H1 (cell line): Measurements from ENCODE around the gene PLEKHG3. TPM values are rescaled to one million over a fixed set of nuclear protein-coding genes. Genes with fewer than 3 reads are reported as not detected.

Experiments used
- CTCF ChIA-PET: fragments of 300-600 bp; sonication (Branson Sonifier 250); formaldehyde crosslinking; loops from one replicate; lab custom pipeline; 2021; ENCODE audit not compliant: partially characterized antibody; lab: Charles Lee
- POLR2A ChIA-PET: fragments of 300-600 bp; sonication (Branson Sonifier 250); formaldehyde crosslinking; loops from one replicate; lab custom pipeline; 2021; ENCODE audit warnings: inconsistent platforms; ENCODE audit not compliant: partially characterized antibody; lab: Charles Lee
- DNase-seq, 2 experiments: peaks; one replicate each; pipeline versions ENCODE4 v3.0.0 to v3.0.0-alpha.2; 2010 to 2022; ENCODE audit warnings: low spot score in 2 of 2, low read depth in 1 of 2, mixed read lengths in 1 of 2
- FAIRE-seq: peaks from 2 replicates; lab custom pipeline; 2011; peaks lifted over from hg19 to GRCh38; lab: Jason Lieb, UNC
- H2AFZ ChIP-seq: 2 replicates; pipeline ENCODE4 v1.8.1; 2012; ENCODE audit warnings: low read length, inconsistent platforms
- H2AK5ac ChIP-seq: 2 replicates; pipeline ENCODE4 v1.6.1; 2013; ENCODE audit warnings: low read depth, low read length
- H2BK120ac ChIP-seq: replicated peaks from 2 replicates; pipeline ENCODE3; 2013; ENCODE audit warnings: low read depth, low read length, inconsistent platforms
- H2BK12ac ChIP-seq: 2 replicates; pipeline ENCODE4 v1.6.1; 2013; ENCODE audit warnings: low read depth, low read length
- H2BK15ac ChIP-seq: 2 replicates; pipeline ENCODE4 v1.6.1; 2013; ENCODE audit warnings: low read length
- H2BK20ac ChIP-seq: 2 replicates; pipeline ENCODE4 v1.6.1; 2013; ENCODE audit warnings: low read length
- H2BK5ac ChIP-seq: 2 replicates; pipeline ENCODE4 v1.6.1; 2013; ENCODE audit warnings: low read depth, low read length
- H3K14ac ChIP-seq: 2 replicates; pipeline ENCODE4 v1.6.1; 2013; ENCODE audit warnings: inconsistent platforms; ENCODE audit not compliant: insufficient read length
- H3K18ac ChIP-seq: 2 replicates; pipeline ENCODE4 v1.6.1; 2013; ENCODE audit warnings: low read length; ENCODE audit errors: extremely low read depth
- H3K23ac ChIP-seq: 2 replicates; pipeline ENCODE4 v1.6.1; 2013; ENCODE audit warnings: inconsistent platforms; ENCODE audit not compliant: insufficient read length
- H3K23me2 ChIP-seq: 2 replicates; pipeline ENCODE4 v1.6.1; 2013; ENCODE audit warnings: low read depth, low read length
- H3K27ac ChIP-seq: 2 replicates; pipeline ENCODE4 v1.6.1; 2011; ENCODE audit warnings: low read depth, low read length, inconsistent platforms
- H3K27me3 ChIP-seq, 4 experiments: replicated peaks in 1 of 4; 1 replicate in 1 of 4; 2 replicates in 3 of 4; pipeline versions ENCODE4 v1.6.1 to v1.8.1; 2011 to 2013; ENCODE audit warnings: low read length in 3 of 4, mild to moderate bottlenecking in 3 of 4, inconsistent platforms in 2 of 4, mixed read lengths in 2 of 4, moderate library complexity in 1 of 4; ENCODE audit not compliant: control insufficient read depth in 3 of 4, insufficient read depth in 3 of 4; ENCODE audit errors: extremely low read depth in 1 of 4
- H3K36me3 ChIP-seq, 4 experiments: 2 replicates each; pipeline versions ENCODE4 v1.6.1 to v1.8.1; 2011 to 2013; ENCODE audit warnings: mild to moderate bottlenecking in 4 of 4, low read length in 3 of 4, moderate library complexity in 2 of 4, control low read depth in 1 of 4, inconsistent platforms in 1 of 4; ENCODE audit not compliant: insufficient read depth in 4 of 4, control insufficient read depth in 2 of 4
- H3K4ac ChIP-seq: replicated peaks from 2 replicates; pipeline ENCODE3; 2013; ENCODE audit warnings: low read length, low read depth, mixed read lengths, inconsistent platforms; ENCODE audit not compliant: insufficient read length
- H3K4me1 ChIP-seq, 4 experiments: replicated peaks in 1 of 4; 1 replicate in 1 of 4; 2 replicates in 3 of 4; pipeline versions ENCODE4 v1.6.1 to v1.8.1; 2011 to 2013; ENCODE audit warnings: low read length in 3 of 4, inconsistent platforms in 2 of 4, mixed read lengths in 1 of 4; ENCODE audit not compliant: insufficient read depth in 4 of 4, control insufficient read depth in 3 of 4
- H3K4me2 ChIP-seq, 2 experiments: 2 replicates each; pipeline versions ENCODE4 v1.6.1 to v1.8.1; 2011 to 2013; ENCODE audit warnings: low read depth in 2 of 2, low read length in 2 of 2, control low read depth in 1 of 2, inconsistent platforms in 1 of 2, mild to moderate bottlenecking in 1 of 2; ENCODE audit not compliant: insufficient read depth in 1 of 2
- H3K4me3 ChIP-seq, 4 experiments: fragments of 200-600, 300-600 bp in 1 of 4; sonication (generic), shearing (Covaris generic), sonication (Bioruptor Twin) in 1 of 4; 2 replicates each; pipeline versions ENCODE4 v1.5.1 to v1.8.1; 2011 to 2016; ENCODE audit warnings: low read length in 4 of 4, low read depth in 3 of 4, control low read depth in 2 of 4, inconsistent platforms in 2 of 4, mild to moderate bottlenecking in 2 of 4, mixed read lengths in 1 of 4, moderate library complexity in 1 of 4; ENCODE audit not compliant: insufficient read depth in 2 of 4; ENCODE audit errors: extremely low read depth in 1 of 4
- H3K56ac ChIP-seq: replicated peaks from 2 replicates; pipeline ENCODE3; 2013; ENCODE audit warnings: low read depth, mild to moderate bottlenecking, mixed read lengths, low read length, inconsistent platforms; ENCODE audit not compliant: insufficient read length
- H3K79me1 ChIP-seq: 2 replicates; pipeline ENCODE4 v1.6.1; 2013; ENCODE audit warnings: low read depth, low read length, control low read depth
- H3K79me2 ChIP-seq, 2 experiments: 2 replicates each; pipeline versions ENCODE4 v1.6.1 to v1.8.1; 2012 to 2013; ENCODE audit warnings: low read length in 2 of 2, mild to moderate bottlenecking in 2 of 2, inconsistent platforms in 1 of 2; ENCODE audit not compliant: insufficient read depth in 2 of 2, control insufficient read depth in 1 of 2
- H3K9ac ChIP-seq, 4 experiments: replicated peaks in 1 of 4; 1 replicate in 1 of 4; 2 replicates in 3 of 4; pipeline versions ENCODE4 v1.6.1 to v1.8.1; 2011 to 2013; ENCODE audit warnings: low read depth in 3 of 4, low read length in 3 of 4, control low read depth in 2 of 4, mild to moderate bottlenecking in 2 of 4, moderate library complexity in 2 of 4, inconsistent platforms in 1 of 4; ENCODE audit errors: extremely low read depth in 1 of 4
- H3K9me3 ChIP-seq, 2 experiments: 2 replicates each; pipeline versions ENCODE4 v1.6.1 to v1.8.1; 2012 to 2013; ENCODE audit warnings: mild to moderate bottlenecking in 2 of 2, moderate library complexity in 2 of 2, control low read depth in 1 of 2, inconsistent platforms in 1 of 2, low read depth in 1 of 2, low read length in 1 of 2, mixed read lengths in 1 of 2; ENCODE audit not compliant: insufficient read depth in 2 of 2
- H4K20me1 ChIP-seq, 2 experiments: replicated peaks in 1 of 2; 2 replicates each; pipeline versions ENCODE3 to v1.8.1; 2011 to 2013; ENCODE audit warnings: inconsistent platforms in 2 of 2, low read length in 2 of 2, mild to moderate bottlenecking in 1 of 2; ENCODE audit not compliant: insufficient read depth in 2 of 2, control insufficient read depth in 1 of 2
- H4K5ac ChIP-seq: 2 replicates; pipeline ENCODE4 v1.6.1; 2013; ENCODE audit warnings: low read length, low read depth, mixed read lengths, inconsistent platforms; ENCODE audit not compliant: insufficient read length
- H4K8ac ChIP-seq: 2 replicates; pipeline ENCODE4 v1.8.0; 2013; ENCODE audit warnings: mild to moderate bottlenecking, moderate library complexity, low read length, inconsistent platforms; ENCODE audit not compliant: insufficient read depth; ENCODE audit errors: extremely low read depth
- H4K91ac ChIP-seq: replicated peaks from 2 replicates; pipeline ENCODE3; 2013; ENCODE audit warnings: low read length, mixed read lengths, inconsistent platforms; ENCODE audit not compliant: insufficient read length
- ATF2 ChIP-seq: IDR thresholded peaks from 2 replicates; pipeline ENCODE4 v1.6.1; 2012; ENCODE audit warnings: low read length, inconsistent platforms
- BCL11A ChIP-seq, 2 experiments: IDR thresholded peaks; one replicate each; pipeline ENCODE4 v1.6.1; 2011; ENCODE audit warnings: low read depth in 2 of 2, low read length in 2 of 2, mild to moderate bottlenecking in 2 of 2
- EZH2 ChIP-seq: fragments of 200-600 bp; sonication (generic); IDR thresholded peaks from 2 replicates; pipeline ENCODE4 v1.7.1; 2012; ENCODE audit warnings: low read depth, mild to moderate bottlenecking, moderate library complexity, low read length, inconsistent platforms; ENCODE audit not compliant: severe bottlenecking
- MAFK ChIP-seq: IDR thresholded peaks from 2 replicates; pipeline ENCODE4 v1.6.1; 2012; ENCODE audit warnings: low read depth, mild to moderate bottlenecking, improper control_type of control experiment, low read length
- NRF1 ChIP-seq: IDR thresholded peaks from 2 replicates; pipeline ENCODE4 v1.6.1; 2011; ENCODE audit warnings: mild to moderate bottlenecking, low read depth, low read length, improper control_type of control experiment
- POU5F1 ChIP-seq: IDR thresholded peaks from 2 replicates; pipeline ENCODE4 v1.6.1; 2011; ENCODE audit warnings: low read depth, mild to moderate bottlenecking, low read length, moderate library complexity
- RFX5 ChIP-seq: IDR thresholded peaks from 2 replicates; pipeline ENCODE4 v1.6.1; 2011; ENCODE audit warnings: low read depth, low read length, improper control_type of control experiment, borderline replicate concordance
- TBP ChIP-seq: IDR thresholded peaks from 2 replicates; pipeline ENCODE4 v1.6.1; 2011; ENCODE audit warnings: low read depth, low read length, improper control_type of control experiment
- TEAD4 ChIP-seq: IDR thresholded peaks from 2 replicates; pipeline ENCODE4 v1.6.1; 2012; ENCODE audit warnings: low read depth, low read length, inconsistent platforms, mixed read lengths
- WGBS, 2 experiments: shearing (Covaris generic) in 1 of 2; methylation state at CpG; one replicate each; pipeline versions ENCODE4 v1.1.6 to v1.1.7; 2013 to 2015; ENCODE audit warnings: low lambda C conversion rate in 2 of 2, mixed read lengths in 2 of 2, inconsistent platforms in 1 of 2, low coverage in 1 of 2, missing lambda C conversion rate in 1 of 2; ENCODE audit not compliant: insufficient replicate concordance in 2 of 2, insufficient coverage in 1 of 2, insufficient read length in 1 of 2; ENCODE audit errors: extremely low coverage in 1 of 2, missing lambda C conversion rate in 1 of 2; 5-methylcytosine and 5-hydroxymethylcytosine counted together
- polyA plus RNA-seq, 7 experiments: library from polyadenylated mRNA; depleted of rRNA in 3 of 7; stranded (reverse) in 5 of 7; unstranded in 2 of 7; fragments of >200 nt in 5 of 7; fragments of 200-250 nt in 2 of 7; gene quantifications; 1 replicate in 5 of 7; 2 replicates in 1 of 7; 4 replicates in 1 of 7; pipeline versions ENCODE4 v1.2.1 to v1.2.3, GENCODE V29; 2011 to 2013; ENCODE audit warnings: missing spikeins in 2 of 7, mixed read lengths in 2 of 7
- total RNA-seq: library from RNA; stranded (reverse); fragmentation: NEBNext Ultra II Directional; extraction: Animal tissue kit (Norgen Biotek cat#: 25700); gene quantifications from 2 replicates; pipeline ENCODE4 v1.2.1, GENCODE V29; 2021

The PLEKHG3 gene
- total and polyA plus RNA-seq, 2 of the 8 experiments (the other 6 are each of a cell fraction or from before 2014, with no cell fraction given) = 43.4 to 90.6 TPM

GRCh38 chr14:64715628-64716412 is 11.6 kb downstream of the PLEKHG3 start:
- Histone ChIP-seq H3K4me2 (peak overlapping the region; percentile 69 to 88), H3K23ac (no peak overlapping the region), H4K20me1 (peaks cover 10 to 25% of the 10 kb centered on the region in 2 experiments), H3K18ac (peak overlapping the region; percentile 94), H3K9me3 (peaks cover 3% of the 10 kb centered on the region in 2 experiments), H2BK15ac (no peak overlapping the region), H2AFZ (no peak overlapping the region), H4K8ac (no peak overlapping the region), H2BK5ac (peak overlapping the region; percentile 69; the same call in 1 of the 2 replicates), H3K79me2 (peaks cover 17 to 90% of the 10 kb centered on the region in 2 experiments), H4K5ac (no peak overlapping the region), H3K9ac (peak overlapping the region in 2 of 4 experiments; percentile 5 to 7; a peak in 1 of 7 replicates), H3K27ac (peak overlapping the region; percentile 43; the same call in 1 of the 2 replicates), H3K23me2 (peaks cover 12% of the 10 kb centered on the region; the same call in 1 of the 2 replicates), H3K27me3 (0 out of 7 replicates have a peak, but pooled peaks cover 0 to 3% (median 0%) of the 10 kb centered on the region in 4 experiments), H4K91ac (peak overlapping the region; percentile 45), H3K4me3 (peak overlapping the region; percentile 2 to 53 (median 41); a peak in 6 of 8 replicates), H3K56ac (no peak overlapping the region), H2AK5ac (no peak overlapping the region), H2BK12ac (0 out of 2 replicates have a peak overlapping the region, but pooled peaks have one; percentile 82), H3K36me3 (peaks cover 0 to 4% (median 0%) of the 10 kb centered on the region in 4 experiments; a peak in 1 of 8 replicates), H3K4me1 (peaks cover 46 to 57% (median 48%) of the 10 kb centered on the region in 4 experiments), H3K4ac (no peak overlapping the region), H3K14ac (no peak overlapping the region), H2BK120ac (no peak overlapping the region), H2BK20ac (0 out of 2 replicates have a peak overlapping the region, but pooled peaks have one; percentile 37), H3K79me1 (peaks cover 22% of the 10 kb centered on the region)
- FAIRE-seq = peak; percentile 24
- CTCF ChIA-PET = interaction anchor here (1.5 to 5.6 kb wide), 8 partner anchors 11 to 45 kb away, joined by 4 to 74 read pairs (median 6); partner anchors contain the start of gene PLEKHG3
- POLR2A ChIA-PET = interaction anchor here (0.9 to 5.4 kb wide), 10 partner anchors 8 to 119 kb away, joined by 3 to 102 read pairs (median 5); partner anchors contain the start of gene PLEKHG3
- peak in 1 of 2 experiments; percentile 80 for DNase-seq
- WGBS, 2 experiments = 2% methylated on average over 20 of the region's 22 CpGs; no CpG with 5 or more reads in 1 of the 2 experiments
- TF ChIP-seq TEAD4 (no peak), ATF2 (no peak; the same call in 1 of the 2 replicates), EZH2 (no peak), MAFK (no peak), NRF1 (no peak), RFX5 (no peak), BCL11A (IDR thresholded peaks at IDR 0.05; ENCODE audit: low read depth in 2 of 2, low read length in 2 of 2) (peak; percentile 16 to 70), TBP (peak; percentile 23; the same call in 1 of the 2 replicates), POU5F1 (no peak)
